ENCODE results near the gene FCF1.

DNA sequence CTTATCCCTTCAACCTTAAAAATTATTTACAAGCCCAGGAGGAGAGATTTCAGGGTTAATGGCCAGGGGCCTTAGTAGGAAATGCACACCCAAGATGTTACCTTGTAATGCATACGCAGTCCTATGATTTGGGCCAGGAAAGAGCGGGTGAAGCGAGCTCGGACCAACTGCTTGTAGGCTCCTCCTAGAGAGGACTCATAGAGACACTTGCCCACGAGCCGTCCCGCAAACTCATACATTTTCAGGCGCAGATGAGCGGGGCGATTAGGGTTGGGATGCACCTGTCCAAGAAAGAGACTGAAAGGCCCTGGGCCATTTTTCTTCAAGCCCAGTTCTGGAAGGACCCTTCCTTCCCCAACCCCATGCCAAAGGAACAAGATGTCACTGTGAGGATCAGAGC is 43.1 kb upstream of the FCF1 start:
- TF ChIP-seq, protein P1, sequence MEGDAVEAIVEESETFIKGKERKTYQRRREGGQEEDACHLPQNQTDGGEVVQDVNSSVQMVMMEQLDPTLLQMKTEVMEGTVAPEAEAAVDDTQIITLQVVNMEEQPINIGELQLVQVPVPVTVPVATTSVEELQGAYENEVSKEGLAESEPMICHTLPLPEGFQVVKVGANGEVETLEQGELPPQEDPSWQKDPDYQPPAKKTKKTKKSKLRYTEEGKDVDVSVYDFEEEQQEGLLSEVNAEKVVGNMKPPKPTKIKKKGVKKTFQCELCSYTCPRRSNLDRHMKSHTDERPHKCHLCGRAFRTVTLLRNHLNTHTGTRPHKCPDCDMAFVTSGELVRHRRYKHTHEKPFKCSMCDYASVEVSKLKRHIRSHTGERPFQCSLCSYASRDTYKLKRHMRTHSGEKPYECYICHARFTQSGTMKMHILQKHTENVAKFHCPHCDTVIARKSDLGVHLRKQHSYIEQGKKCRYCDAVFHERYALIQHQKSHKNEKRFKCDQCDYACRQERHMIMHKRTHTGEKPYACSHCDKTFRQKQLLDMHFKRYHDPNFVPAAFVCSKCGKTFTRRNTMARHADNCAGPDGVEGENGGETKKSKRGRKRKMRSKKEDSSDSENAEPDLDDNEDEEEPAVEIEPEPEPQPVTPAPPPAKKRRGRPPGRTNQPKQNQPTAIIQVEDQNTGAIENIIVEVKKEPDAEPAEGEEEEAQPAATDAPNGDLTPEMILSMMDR (IDR thresholded peaks at IDR 0.05), result no peak
- no peak for TF ChIP-seq POLR2A (IDR thresholded peaks at IDR 0.05)

Data from esophagus squamous epithelium (tissue), 4 donors.